Choroid plexus epithelial cell (primary cell): Measurements from ENCODE around the gene CLTA.

ENCODE experiments used
- DNase-seq: peaks from one replicate; pipeline ENCODE4 v3.0.0-alpha.2; 2010; ENCODE audit warnings: low read depth
- H3K4me3 ChIP-seq: 2 replicates; pipeline ENCODE4 v1.5.1; 2011; ENCODE audit warnings: low read depth, mild to moderate bottlenecking, control low read depth, low read length, moderate library complexity
- TF ChIP-seq, protein P1 (sequence below): conservative IDR thresholded peaks from 2 replicates; pipeline ENCODE4 v1.5.1; 2011; ENCODE audit warnings: low read depth, mild to moderate bottlenecking, control low read depth, inconsistent platforms, low read length, moderate library complexity

The CLTA gene

DNA sequence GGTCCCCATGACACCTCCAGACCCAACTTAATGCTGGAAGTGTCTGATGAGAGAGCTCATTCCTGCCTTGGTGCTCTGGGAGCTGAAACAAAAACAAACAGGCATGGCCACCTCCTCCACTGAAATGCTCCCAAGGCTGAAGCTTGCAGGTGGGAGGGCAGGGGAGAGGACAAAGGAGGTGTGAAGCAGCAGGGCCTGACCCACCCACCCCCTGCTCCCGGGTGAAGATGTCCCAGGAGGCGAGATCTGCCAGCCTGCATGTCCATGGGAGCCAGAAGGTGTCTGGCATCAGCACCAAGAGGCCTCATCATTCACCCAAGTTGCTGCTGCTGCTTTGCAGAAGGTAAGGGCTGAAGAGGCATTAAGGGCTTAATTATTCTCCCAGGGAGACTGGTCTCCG lies 25.7 kb upstream of the CLTA start:
- TF ChIP-seq, protein P1, sequence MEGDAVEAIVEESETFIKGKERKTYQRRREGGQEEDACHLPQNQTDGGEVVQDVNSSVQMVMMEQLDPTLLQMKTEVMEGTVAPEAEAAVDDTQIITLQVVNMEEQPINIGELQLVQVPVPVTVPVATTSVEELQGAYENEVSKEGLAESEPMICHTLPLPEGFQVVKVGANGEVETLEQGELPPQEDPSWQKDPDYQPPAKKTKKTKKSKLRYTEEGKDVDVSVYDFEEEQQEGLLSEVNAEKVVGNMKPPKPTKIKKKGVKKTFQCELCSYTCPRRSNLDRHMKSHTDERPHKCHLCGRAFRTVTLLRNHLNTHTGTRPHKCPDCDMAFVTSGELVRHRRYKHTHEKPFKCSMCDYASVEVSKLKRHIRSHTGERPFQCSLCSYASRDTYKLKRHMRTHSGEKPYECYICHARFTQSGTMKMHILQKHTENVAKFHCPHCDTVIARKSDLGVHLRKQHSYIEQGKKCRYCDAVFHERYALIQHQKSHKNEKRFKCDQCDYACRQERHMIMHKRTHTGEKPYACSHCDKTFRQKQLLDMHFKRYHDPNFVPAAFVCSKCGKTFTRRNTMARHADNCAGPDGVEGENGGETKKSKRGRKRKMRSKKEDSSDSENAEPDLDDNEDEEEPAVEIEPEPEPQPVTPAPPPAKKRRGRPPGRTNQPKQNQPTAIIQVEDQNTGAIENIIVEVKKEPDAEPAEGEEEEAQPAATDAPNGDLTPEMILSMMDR, result no peak
- H3K4me3 ChIP-seq, result no peak overlapping the region
- DNase-seq, result no peak

DNA sequence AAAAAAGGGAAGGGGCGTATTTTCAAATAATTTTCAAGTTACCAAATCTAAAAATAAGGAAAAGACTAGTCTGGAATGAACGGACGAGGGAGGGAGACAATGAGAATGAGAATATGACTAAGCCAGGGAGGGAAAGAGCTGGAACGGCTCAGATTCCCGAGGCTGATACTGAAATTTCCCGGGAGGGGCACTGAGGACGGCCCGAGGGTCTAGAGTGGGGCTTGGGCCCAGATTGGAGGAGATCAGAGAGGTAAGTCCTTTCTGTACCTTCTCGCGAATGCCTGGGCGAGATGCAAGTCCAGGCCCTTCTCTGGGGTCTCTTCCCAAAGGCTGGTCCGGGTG lies 24.9 kb upstream of the CLTA start:
- no peak overlapping the region for H3K4me3 ChIP-seq
- TF ChIP-seq, protein P1, result no peak
- DNase-seq, result no peak

DNA sequence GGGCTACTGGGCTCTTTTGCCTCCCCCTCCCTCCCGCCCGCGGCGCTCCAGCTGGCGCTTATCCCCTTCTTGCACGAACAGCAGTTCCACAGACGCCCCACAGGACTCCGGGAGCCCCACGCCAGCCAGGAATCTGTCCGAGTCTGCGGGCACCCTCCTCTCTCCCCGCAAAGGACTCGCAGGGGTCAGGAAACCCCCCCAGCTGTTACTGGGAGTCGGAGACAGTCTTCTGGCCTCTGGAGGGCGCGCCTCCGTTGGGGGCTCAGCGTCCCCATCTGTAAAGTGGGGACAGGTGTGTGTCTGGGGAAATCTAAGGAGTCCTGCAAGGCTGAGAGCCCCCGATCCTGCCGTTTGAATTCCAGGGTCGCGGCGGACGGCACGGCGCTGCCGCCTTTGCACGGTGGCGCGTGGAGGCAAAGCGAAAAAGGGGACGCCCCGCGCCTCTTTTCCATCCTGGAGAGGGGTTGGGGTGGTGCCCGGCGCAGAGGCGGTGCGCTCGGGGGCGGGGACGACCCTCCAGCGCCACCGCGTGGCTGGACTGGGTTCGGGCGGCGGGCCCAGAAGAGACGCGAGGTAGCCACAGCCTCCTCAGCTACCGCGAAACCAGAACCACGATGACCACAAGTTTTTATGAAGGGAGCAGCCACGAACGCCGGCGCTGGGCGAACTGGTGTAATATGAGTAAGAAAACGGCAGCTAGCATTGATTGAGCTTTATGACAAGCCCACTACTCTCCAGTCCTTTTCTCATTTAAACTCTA lies 24.4 kb upstream of the CLTA start:
- peak overlapping the region; percentile 48 for H3K4me3 ChIP-seq
- DNase-seq, result peak; percentile 83
- TF ChIP-seq, protein P1, result peak; percentile 74

DNA sequence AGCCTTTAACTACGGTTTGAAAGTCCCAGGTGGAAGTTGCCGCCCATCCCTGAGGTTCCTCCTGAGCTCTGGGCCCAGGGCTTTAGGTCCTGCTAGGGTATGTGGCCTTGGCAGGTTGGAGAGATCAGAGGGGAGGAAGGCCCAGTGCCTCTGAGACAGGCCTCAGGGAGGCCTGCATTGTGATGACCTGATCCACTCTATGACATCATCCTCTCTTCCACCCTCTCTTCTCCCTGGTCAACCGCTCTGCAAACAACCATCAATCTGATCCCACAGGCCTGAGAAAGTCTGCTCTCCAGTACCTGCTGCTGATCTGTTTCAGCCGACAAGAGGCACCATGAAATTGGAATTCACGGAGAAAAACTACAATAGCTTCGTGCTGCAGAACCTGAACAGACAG lies 21.6 kb upstream of the CLTA start, which contains the start of gene CCIN:
Gene CCIN, plus strand, starts transcription at position 223 of the 400 bp plus-strand sequence. Its CDS starts 115 bp downstream, at position 338.
- TF ChIP-seq, protein P1, result no peak
- no peak for DNase-seq
- no peak within 1 kb of the TSS for H3K4me3 ChIP-seq

DNA sequence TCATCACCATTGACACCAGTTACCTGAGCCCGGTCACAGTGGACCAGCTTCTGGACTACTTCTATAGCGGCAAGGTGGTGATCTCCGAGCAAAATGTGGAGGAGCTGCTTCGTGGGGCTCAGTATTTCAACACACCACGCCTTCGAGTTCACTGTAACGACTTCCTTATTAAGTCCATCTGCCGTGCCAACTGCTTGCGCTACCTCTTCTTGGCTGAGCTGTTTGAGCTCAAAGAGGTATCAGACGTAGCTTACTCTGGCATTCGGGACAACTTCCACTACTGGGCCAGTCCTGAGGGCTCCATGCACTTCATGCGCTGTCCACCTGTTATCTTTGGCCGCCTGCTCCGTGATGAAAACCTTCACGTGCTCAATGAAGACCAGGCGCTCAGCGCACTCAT lies 21.0 kb upstream of the CLTA start:
- DNase-seq, result no peak
- no peak overlapping the region for H3K4me3 ChIP-seq
- TF ChIP-seq, protein P1, result no peak

DNA sequence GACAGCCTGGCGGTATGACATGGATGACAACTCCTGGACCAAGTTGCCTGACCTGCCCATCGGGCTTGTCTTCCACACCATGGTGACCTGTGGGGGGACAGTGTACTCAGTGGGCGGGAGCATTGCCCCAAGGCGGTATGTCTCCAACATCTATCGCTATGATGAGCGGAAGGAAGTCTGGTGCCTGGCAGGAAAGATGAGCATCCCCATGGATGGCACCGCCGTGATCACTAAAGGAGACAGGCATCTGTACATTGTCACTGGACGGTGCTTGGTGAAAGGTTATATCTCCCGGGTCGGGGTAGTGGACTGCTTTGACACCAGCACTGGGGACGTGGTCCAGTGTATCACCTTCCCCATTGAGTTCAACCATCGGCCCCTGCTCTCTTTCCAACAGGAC lies 20.2 kb upstream of the CLTA start:
- DNase-seq, result no peak
- TF ChIP-seq, protein P1, result no peak

DNA sequence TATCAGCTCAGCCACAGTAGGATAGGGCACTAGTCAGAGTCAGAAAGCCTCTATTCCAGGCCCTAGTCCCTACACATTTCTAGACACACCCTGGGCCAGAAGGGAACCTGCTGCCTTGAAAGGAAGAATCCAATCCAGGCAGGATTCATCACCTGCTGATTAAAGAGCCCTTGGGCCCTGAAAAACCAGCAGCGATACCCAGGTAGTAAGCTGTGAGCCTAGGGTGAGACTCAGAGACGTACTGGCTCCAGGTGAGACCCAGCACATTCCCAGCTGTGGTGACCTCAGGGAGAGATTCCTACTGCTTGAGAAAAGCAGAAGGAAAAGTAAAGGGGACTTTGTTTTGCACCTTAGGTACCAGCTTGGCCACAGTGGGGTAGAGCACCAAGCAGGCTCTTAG lies 16.9 kb upstream of the CLTA start:
- no peak overlapping the region for H3K4me3 ChIP-seq
- DNase-seq, result no peak
- TF ChIP-seq, protein P1, result no peak

More for the DNA sequence above, 20.2 kb upstream of the CLTA start:
- no peak overlapping the region for H3K4me3 ChIP-seq
